Gastrocnemius medialis (tissue), 4 donors: ENCODE results near the gene AP3B1. TPM values are rescaled to one million over a fixed set of nuclear protein-coding genes. Genes with fewer than 3 reads are reported as not detected.

Experiments used
- ATAC-seq, 2 donors: fragments of 150-250 bp; one replicate each; pipeline ENCODE4 v1.9.1; 2016
- DNase-seq, 2 donors: peaks; one replicate each; pipeline ENCODE4 v3.0.0-alpha.2; 2019
- H3K27ac ChIP-seq, 4 donors: fragments of 200-600 bp; sonication (generic); 1 replicate in 1 of 4; 2 replicates in 3 of 4; pipeline ENCODE4 v1.5.1; 2016 to 2018; ENCODE audit warnings: mild to moderate bottlenecking in 2 of 4, moderate library complexity in 1 of 4
- H3K27me3 ChIP-seq, 3 donors: fragments of 200-600 bp; sonication (generic) in 2 of 3; 1 replicate in 1 of 3; 2 replicates in 2 of 3; pipeline versions ENCODE4 v1.5.1 to v1.6.0; 2016 to 2019; ENCODE audit warnings: mild to moderate bottlenecking in 1 of 3, moderate library complexity in 1 of 3
- H3K36me3 ChIP-seq, 2 donors: fragments of 200-600 bp; sonication (generic) in 1 of 2; one replicate each; pipeline ENCODE4 v1.5.1; 2017 to 2018
- H3K4me1 ChIP-seq, 2 donors: fragments of 200-600 bp; sonication (generic) in 1 of 2; one replicate each; pipeline ENCODE4 v1.5.1; 2016 to 2017; ENCODE audit warnings: mild to moderate bottlenecking in 2 of 2
- H3K4me3 ChIP-seq, 4 donors: fragments of 200-600 bp; sonication (generic) in 3 of 4; 1 replicate in 1 of 4; 2 replicates in 3 of 4; pipeline ENCODE4 v1.5.1; 2016 to 2019; ENCODE audit warnings: mild to moderate bottlenecking in 2 of 4
- H3K9me3 ChIP-seq, 3 donors: fragments of 200-600 bp; sonication (generic) in 2 of 3; 1 replicate in 1 of 3; 2 replicates in 2 of 3; pipeline ENCODE4 v1.5.1; 2016 to 2019
- CTCF ChIP-seq, 5 experiments: fragments of 450-650 bp in 3 of 5; fragments of 200-600 bp in 2 of 5; sonication (generic) in 2 of 5; IDR thresholded peaks in 4 of 5; conservative IDR thresholded peaks in 1 of 5; 1 replicate in 4 of 5; 2 replicates in 1 of 5; pipeline ENCODE4 v1.5.1; 2016 to 2019; ENCODE audit warnings: antibody characterized with exemption in 5 of 5, mild to moderate bottlenecking in 3 of 5, moderate library complexity in 3 of 5
- POLR2A ChIP-seq, 2 donors: fragments of 450-650 bp; IDR thresholded peaks; one replicate each; pipeline ENCODE4 v1.6.1; 2017; ENCODE audit warnings: antibody characterized with exemption in 2 of 2, mild to moderate bottlenecking in 2 of 2, moderate library complexity in 2 of 2
- in situ Hi-C, 4 donors: fragments of 200-750 bp; cut with MboI; loops; one replicate each; pipeline versions ENCODE4 v1.15.0 to v1.8.0; 2017; ENCODE audit warnings: low sequenced_read_pairs in 4 of 4
- intact Hi-C: fragments of 100-400 bp; cut with DNase I; formaldehyde crosslinking; loops from one replicate; pipeline ENCODE4 v1.15.1; 2023; ENCODE audit warnings: low total_unique reads
- total RNA-seq, 4 donors: library from RNA; depleted of rRNA; stranded (reverse); fragments of >200 nt; gene quantifications; one replicate each; pipeline versions ENCODE4 v1.1.0 to v1.2.3, GENCODE V29; 2016

Gene AP3B1
- total RNA-seq, 4 donors from 2014 or later: 17.9 to 26.0 (median 22.6) TPM

GRCh38 chr5:77970891-77971290 lies 323.6 kb downstream of the AP3B1 start:
- no peak for DNase-seq
- Histone ChIP-seq H3K4me1 (peaks cover 0 to 4% of the 10 kb centered on the region in 2 donors), H3K36me3 (no peaks in the 10 kb centered on the region), H3K9me3 (no peaks in the 10 kb centered on the region), H3K27me3 (peaks cover 33 to 52% (median 37%) of the 10 kb centered on the region in 3 donors), H3K27ac (no peak overlapping the region), H3K4me3 (no peak overlapping the region)
- intact Hi-C loops (no loop called here), in situ Hi-C loops (no loop called here)
- ATAC-seq: no peak
- no peak for TF ChIP-seq CTCF (IDR thresholded peaks at IDR 0.05 in 4 of 5, conservative IDR thresholded peaks at IDR 0.05 in 1 of 5)
- no peak for TF ChIP-seq POLR2A (IDR thresholded peaks at IDR 0.05)

GRCh38 chr5:77963795-77964194 lies 330.7 kb downstream of the AP3B1 start:
- H3K4me3 ChIP-seq: no peak overlapping the region

GRCh38 chr5:77960863-77961396 lies 333.6 kb downstream of the AP3B1 start:
- TF ChIP-seq POLR2A (IDR thresholded peaks at IDR 0.05) (no peak), CTCF (IDR thresholded peaks at IDR 0.05 in 4 of 5, conservative IDR thresholded peaks at IDR 0.05 in 1 of 5) (no peak)
- no peaks in the 10 kb centered on the region for H3K9me3 ChIP-seq
- H3K27me3 ChIP-seq: peaks cover 13 to 17% (median 14%) of the 10 kb centered on the region in 3 donors
- no peak for ATAC-seq
- in situ Hi-C loops: no loop called here
- no peaks in the 10 kb centered on the region for H3K36me3 ChIP-seq
- no peak overlapping the region for H3K4me3 ChIP-seq
- H3K4me1 ChIP-seq: no peaks in the 10 kb centered on the region
- DNase-seq: no peak
- intact Hi-C loops: no loop called here
- H3K27ac ChIP-seq: no peak overlapping the region

More at GRCh38 chr5:77963795-77964194, 330.7 kb downstream of the AP3B1 start:
- no peak for DNase-seq
- Histone ChIP-seq H3K36me3 (no peaks in the 10 kb centered on the region), H3K4me1 (no peaks in the 10 kb centered on the region), H3K9me3 (no peaks in the 10 kb centered on the region), H3K27ac (no peak overlapping the region), H3K27me3 (peaks cover 0 to 4% (median 4%) of the 10 kb centered on the region in 3 donors)
- in situ Hi-C loops (no loop called here), intact Hi-C loops (no loop called here)
- TF ChIP-seq POLR2A (IDR thresholded peaks at IDR 0.05) (no peak), CTCF (IDR thresholded peaks at IDR 0.05 in 4 of 5, conservative IDR thresholded peaks at IDR 0.05 in 1 of 5) (no peak)
- ATAC-seq: no peak

- H3K27ac ChIP-seq: no peak overlapping the region
- no peak overlapping the region for H3K4me3 ChIP-seq
- no peak for ATAC-seq
- no peaks in the 10 kb centered on the region for H3K4me1 ChIP-seq
- TF ChIP-seq CTCF (IDR thresholded peaks at IDR 0.05 in 4 of 5, conservative IDR thresholded peaks at IDR 0.05 in 1 of 5) (no peak), POLR2A (IDR thresholded peaks at IDR 0.05) (no peak)
- no peaks in the 10 kb centered on the region for H3K9me3 ChIP-seq
- no peak for DNase-seq
- in situ Hi-C loops: no loop called here
- H3K36me3 ChIP-seq: no peaks in the 10 kb centered on the region
- intact Hi-C loops: no loop called here
- H3K27me3 ChIP-seq: peaks cover 13 to 17% (median 14%) of the 10 kb centered on the region in 3 donors
Observed at GRCh38 chr5:77960305-77960704, 334.2 kb downstream of the AP3B1 start.
